ENCODE data around the gene VCPKMT. TPM values are rescaled to one million over a fixed set of nuclear protein-coding genes. Genes with fewer than 3 reads are reported as not detected.

The VCPKMT gene
- total and polyA plus RNA-seq, 3 donors from 2014 or later: 8.5 to 14.5 (median 10.2) TPM

DNA sequence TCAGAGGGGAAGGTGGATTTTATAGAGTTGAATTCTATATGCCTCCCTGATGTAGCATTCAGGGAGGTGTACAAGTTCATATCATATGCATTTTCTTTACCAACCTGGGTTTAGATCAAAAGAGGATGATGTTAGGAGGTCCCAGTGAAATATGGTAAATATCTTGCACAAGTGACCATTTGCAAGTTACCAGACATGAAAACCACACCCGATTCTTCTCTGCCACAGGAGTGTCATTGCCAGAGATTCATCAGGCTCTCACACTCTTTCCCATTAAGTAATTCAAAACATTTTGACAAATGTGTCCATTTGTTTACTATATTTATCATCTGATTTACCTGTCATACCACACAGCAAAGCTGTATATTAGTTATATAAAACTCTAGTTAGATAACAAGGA, 44.0 kb downstream of the VCPKMT start:
- Histone ChIP-seq H3K27ac (no peak overlapping the region), H3K27me3 (no peaks in the 10 kb centered on the region), H3K4me3 (no peak overlapping the region), H3K4me1 (no peaks in the 10 kb centered on the region), H3K36me3 (ENCODE audit: low read depth, missing control alignments) (no peaks in the 10 kb centered on the region), H3K9me3 (no peaks in the 10 kb centered on the region)
- no peak for DNase-seq
- no peak for TF ChIP-seq POLR2A (IDR thresholded peaks at IDR 0.05)
- TF ChIP-seq, protein P1, sequence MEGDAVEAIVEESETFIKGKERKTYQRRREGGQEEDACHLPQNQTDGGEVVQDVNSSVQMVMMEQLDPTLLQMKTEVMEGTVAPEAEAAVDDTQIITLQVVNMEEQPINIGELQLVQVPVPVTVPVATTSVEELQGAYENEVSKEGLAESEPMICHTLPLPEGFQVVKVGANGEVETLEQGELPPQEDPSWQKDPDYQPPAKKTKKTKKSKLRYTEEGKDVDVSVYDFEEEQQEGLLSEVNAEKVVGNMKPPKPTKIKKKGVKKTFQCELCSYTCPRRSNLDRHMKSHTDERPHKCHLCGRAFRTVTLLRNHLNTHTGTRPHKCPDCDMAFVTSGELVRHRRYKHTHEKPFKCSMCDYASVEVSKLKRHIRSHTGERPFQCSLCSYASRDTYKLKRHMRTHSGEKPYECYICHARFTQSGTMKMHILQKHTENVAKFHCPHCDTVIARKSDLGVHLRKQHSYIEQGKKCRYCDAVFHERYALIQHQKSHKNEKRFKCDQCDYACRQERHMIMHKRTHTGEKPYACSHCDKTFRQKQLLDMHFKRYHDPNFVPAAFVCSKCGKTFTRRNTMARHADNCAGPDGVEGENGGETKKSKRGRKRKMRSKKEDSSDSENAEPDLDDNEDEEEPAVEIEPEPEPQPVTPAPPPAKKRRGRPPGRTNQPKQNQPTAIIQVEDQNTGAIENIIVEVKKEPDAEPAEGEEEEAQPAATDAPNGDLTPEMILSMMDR (IDR thresholded peaks at IDR 0.05): no peak
- 56 to 85% methylated on average over 1 of the region's 1 CpG for WGBS, 2 donors
- intact Hi-C loops (cut with DNase I; ENCODE audit: low total_unique reads): no loop called here

DNA sequence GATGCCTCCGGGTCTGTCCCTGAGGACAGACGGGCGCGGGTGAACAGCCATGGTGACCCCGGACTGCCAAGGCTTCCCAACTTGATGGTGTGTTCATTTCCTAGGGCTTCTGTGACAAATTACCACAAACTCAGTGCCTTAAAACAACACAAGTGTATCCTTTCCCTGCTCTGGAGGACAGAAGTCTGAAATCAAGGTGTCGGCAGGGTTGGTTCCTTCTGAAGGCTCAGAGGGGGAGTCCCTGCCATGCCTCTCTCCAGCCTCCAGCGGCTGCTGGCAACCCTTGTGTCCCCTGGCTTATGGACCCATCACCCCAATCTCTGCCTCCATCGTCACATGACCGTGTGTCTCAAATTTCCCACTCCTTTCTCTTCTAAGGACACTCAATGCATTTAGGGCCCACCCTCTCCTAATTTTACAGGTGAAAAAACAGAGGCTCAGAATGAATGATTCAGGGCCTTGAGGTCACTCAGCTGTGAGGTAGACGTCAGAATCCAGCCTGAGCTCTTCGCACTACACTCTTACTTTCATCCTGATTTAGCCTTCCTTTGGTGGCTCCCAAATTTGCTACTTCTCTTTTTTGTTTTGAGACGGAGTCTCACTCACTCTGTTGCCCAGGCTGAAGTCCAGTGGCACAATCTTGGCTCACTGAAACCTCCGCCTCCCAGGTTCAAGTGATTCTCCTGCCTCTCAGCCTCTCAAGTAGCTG, 45.4 kb downstream of the VCPKMT start:
- Histone ChIP-seq H3K9me3 (no peaks in the 10 kb centered on the region), H3K27ac (no peak overlapping the region), H3K4me1 (no peaks in the 10 kb centered on the region), H3K4me3 (no peak overlapping the region), H3K27me3 (no peaks in the 10 kb centered on the region), H3K36me3 (ENCODE audit: low read depth, missing control alignments) (no peaks in the 10 kb centered on the region)
- intact Hi-C loops (cut with DNase I; ENCODE audit: low total_unique reads): no loop called here
- no peak for TF ChIP-seq POLR2A (IDR thresholded peaks at IDR 0.05)
- TF ChIP-seq, protein P1 (IDR thresholded peaks at IDR 0.05): no peak
- no peak for DNase-seq
- WGBS, 2 donors: 80 to 81% methylated on average over 13 of the region's 13 CpGs

DNA sequence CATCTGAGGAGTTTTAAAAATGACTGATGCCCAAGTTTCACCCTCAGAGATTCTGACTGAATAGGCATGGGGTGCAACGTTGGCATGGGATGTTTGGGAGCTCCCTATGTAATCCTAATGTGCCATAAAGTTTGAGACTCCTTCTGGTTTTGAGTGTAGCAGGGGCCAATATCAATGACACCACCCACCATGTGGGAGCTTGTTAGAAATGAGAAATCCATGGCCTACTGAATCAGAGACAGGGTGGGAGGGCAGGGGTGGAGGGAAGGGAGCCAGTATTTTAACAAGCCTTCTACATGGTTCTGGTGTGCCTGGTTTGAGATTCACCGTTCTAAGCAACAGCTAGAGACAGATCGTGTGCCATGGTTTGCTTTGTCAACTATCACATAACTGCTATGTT, 46.1 kb downstream of the VCPKMT start:
- TF ChIP-seq, protein P1 (IDR thresholded peaks at IDR 0.05): no peak
- TF ChIP-seq POLR2A (IDR thresholded peaks at IDR 0.05): no peak
- no peak overlapping the region for H3K27ac ChIP-seq
- H3K27me3 ChIP-seq: no peaks in the 10 kb centered on the region
- WGBS, 2 donors: 88 to 94% methylated on average over 3 of the region's 3 CpGs
- intact Hi-C loops (cut with DNase I; ENCODE audit: low total_unique reads): no loop called here
- no peaks in the 10 kb centered on the region for H3K9me3 ChIP-seq
- H3K4me3 ChIP-seq: no peak overlapping the region
- H3K4me1 ChIP-seq: no peaks in the 10 kb centered on the region
- DNase-seq: no peak
- no peaks in the 10 kb centered on the region for H3K36me3 ChIP-seq (ENCODE audit: low read depth, missing control alignments)

- 62 to 75% methylated on average over 2 of the region's 2 CpGs for WGBS, 2 donors
- Histone ChIP-seq H3K27me3 (no peaks in the 10 kb centered on the region), H3K4me3 (no peak overlapping the region), H3K9me3 (no peaks in the 10 kb centered on the region), H3K36me3 (ENCODE audit: low read depth, missing control alignments) (no peaks in the 10 kb centered on the region), H3K4me1 (no peaks in the 10 kb centered on the region), H3K27ac (no peak overlapping the region)
- TF ChIP-seq, protein P1 (IDR thresholded peaks at IDR 0.05): no peak
- no peak for TF ChIP-seq POLR2A (IDR thresholded peaks at IDR 0.05)
- intact Hi-C loops (cut with DNase I; ENCODE audit: low total_unique reads): no loop called here
- no peak for DNase-seq
Measured at GRCh38 chr14:50069325-50069724, 47.0 kb downstream of the VCPKMT start.

DNA sequence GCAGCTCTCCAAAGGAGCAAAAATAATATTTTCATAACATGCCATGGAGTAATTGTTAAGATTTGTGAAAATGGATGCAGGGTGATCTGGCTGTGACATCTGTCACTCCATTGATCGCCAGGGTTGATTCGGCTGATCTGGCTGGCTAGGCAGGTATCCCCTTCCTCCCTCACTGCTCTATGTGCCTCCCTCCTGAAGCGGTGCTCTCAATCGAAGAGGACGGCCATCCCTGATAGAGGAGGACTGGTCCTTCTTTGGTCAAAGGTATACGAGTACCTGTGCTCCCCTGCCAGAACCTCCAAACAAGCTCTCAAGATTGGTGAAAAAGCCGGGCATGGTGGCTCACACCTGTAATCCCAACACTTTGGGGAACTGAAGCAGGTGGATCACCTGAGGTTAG, 47.9 kb downstream of the VCPKMT start:
- Histone ChIP-seq H3K27me3 (no peaks in the 10 kb centered on the region), H3K36me3 (ENCODE audit: low read depth, missing control alignments) (no peaks in the 10 kb centered on the region), H3K4me1 (no peaks in the 10 kb centered on the region), H3K9me3 (no peaks in the 10 kb centered on the region), H3K27ac (no peak overlapping the region), H3K4me3 (no peak overlapping the region)
- DNase-seq: no peak
- TF ChIP-seq, protein P1 (IDR thresholded peaks at IDR 0.05): no peak
- TF ChIP-seq POLR2A (IDR thresholded peaks at IDR 0.05): no peak
- 88 to 98% methylated on average over 6 to 7 of the region's 7 CpGs for WGBS, 2 donors
- intact Hi-C loops (cut with DNase I; ENCODE audit: low total_unique reads): no loop called here
